Measurements from ENCODE around the gene LRRC4. TPM values are rescaled to one million over a fixed set of nuclear protein-coding genes. Genes with fewer than 3 reads are reported as not detected.

LRRC4 gene
- total RNA-seq, 1 experiment from 2014 or later = 0.50 TPM

DNA sequence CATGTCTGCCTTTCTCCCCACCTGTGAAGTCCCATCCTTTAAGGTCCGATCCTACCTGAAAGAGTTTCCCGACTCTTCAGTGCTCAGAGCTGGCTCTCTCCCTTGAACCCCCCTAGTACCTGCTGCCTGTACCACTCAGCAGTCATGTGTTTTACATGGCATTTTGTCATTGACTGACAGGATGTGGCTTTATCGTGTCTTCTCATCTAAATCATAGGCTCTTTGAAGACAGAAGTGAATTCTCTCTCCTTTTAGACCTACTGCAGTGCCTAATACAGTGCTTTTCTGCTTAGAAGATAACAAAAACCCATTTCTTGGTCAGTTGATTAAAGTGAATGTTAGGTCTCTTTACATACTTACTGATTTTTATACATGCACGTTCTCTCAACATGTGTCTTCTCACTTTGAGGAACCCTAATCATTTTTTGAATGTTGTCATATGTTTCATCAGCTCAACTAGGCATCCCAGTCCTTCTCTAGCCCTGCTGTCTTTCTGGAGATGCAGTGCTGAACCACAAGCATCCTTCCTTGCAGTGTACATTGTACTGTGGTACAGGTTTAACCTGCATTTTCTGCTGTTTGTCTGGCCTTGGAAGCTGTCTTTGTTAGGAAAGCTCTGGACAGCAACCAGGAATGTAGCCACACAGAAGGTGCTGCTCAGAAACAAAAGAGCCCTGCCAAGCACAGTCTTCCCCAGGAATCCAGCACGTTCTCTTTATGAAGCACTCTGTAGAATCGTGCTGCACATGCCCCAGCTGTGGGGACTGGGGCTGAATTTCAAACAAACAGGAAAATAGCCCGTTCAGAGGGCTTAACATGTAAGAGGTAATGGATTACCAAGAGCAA is 28.1 kb upstream of the LRRC4 start:
- no peak for DNase-seq (ENCODE audit: low spot score)

DNA sequence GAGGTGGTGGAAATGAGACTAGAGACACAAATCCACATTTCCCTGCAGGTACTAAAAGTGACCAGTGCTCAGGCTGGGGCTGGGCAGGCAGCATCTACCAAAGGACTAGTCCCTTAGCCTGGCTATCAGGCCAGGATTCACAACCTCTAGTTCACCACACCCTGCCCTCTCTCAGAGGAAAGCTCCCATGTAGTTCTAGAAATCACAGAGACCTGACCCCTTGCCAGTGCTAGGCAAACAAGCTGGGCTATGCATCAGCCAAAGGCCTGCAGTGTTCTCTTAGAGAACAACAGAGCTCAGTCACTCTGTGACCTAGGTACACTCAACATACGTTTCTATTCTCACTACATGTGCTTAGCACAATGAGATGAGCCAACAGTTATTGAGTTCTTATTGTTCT is 26.7 kb upstream of the LRRC4 start:
- no peak for DNase-seq (ENCODE audit: low spot score)

DNA sequence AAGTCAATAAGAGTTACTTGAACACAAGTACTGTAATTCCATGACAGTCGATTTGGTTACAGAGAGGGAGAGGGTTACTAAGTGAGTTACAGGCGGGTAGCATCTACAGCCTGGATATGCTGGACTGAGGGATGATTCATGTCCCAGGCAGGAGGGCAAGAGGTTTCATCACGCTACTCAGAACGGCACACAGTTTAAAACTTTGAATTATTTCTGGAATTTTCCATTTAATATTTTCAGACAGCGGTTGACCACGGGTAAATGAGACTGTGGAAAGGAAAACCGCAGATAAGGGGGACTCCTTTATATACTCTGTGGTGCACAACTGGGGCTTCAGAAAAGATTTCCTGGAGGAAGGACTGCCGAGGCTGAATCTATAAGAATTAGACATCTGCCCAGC is 25.7 kb upstream of the LRRC4 start:
- DNase-seq (ENCODE audit: low spot score) = peak; percentile 73

DNA sequence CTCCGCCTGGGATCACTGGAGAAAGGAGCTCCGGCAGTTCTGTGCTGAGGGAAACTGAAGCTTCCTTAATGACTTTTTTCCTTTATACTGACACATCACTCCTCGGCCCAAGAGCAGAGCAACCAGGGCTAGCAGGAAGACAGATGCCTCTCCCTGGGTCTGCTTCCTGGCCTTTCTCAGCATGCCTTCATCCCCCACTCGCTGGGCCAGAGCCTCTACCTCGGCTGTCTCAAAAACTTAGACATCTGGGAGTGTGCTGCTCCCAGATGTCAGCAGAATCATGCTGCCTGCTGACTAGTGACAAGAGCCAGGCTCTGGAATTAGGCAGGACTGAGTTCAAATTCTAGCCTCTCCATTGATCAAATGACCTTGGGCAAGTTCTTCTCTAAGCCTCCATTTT is 24.4 kb upstream of the LRRC4 start:
- DNase-seq (ENCODE audit: low spot score) = no peak

DNA sequence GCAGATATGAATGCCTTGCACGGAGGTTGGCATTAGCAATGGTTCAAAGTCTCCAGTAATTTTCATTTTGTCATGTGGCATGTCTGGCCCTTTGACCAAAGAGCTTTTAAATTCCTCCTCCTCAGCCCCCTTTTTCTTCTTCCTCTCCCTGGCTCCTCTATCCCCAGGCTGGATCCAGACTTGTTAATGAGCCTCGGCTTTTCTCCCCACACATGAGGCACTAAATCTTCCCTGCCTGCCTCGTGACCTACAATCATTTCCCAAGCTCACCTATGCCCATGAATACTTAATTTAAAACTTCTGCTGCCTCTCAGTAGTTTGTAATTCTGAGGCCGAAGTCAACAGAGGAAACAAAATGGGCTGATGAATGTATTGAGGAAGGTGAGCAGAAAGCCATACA is 23.3 kb upstream of the LRRC4 start:
- no peak for DNase-seq (ENCODE audit: low spot score)

DNA sequence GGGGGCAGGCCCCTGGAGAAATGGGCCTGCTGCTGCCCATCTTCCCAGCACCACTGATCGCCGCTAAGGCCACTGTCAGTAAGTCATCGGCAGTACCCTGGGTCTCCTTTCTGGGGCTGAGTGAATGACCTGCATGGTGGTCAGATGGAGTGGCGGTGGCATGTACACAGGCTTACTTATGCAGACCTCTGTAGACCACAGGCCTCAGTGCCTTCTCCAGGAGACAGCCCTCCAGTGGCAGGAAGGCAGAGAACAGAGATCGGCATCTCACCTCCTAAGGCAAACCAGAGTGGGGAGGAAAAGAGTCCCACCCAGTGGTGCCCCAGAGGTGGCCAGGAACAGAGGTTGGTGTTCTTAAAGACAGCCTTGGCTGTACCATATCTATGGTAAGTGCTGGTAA is 22.8 kb upstream of the LRRC4 start:
- DNase-seq (ENCODE audit: low spot score) = no peak

DNA sequence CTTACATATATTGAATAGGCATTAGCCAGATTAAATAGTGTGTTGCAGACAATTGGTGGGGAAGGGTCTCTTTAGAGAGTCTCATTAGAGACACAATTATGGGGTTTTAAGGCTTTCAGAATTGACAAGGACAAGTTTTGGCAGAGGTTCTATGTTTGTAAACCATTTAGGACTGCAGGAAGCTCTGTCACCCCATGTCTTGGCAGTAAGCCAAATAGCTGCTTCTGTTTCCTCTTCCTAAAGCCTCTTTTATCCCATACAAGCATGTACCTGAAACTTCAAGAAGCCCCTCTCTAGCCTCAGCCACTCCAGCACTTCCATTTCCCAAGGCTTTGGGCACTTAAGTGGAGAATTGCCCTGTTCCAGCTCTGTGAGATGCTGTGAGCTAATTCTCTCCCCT is 21.8 kb upstream of the LRRC4 start:
- peak; percentile 30 for DNase-seq (ENCODE audit: low spot score)

DNA sequence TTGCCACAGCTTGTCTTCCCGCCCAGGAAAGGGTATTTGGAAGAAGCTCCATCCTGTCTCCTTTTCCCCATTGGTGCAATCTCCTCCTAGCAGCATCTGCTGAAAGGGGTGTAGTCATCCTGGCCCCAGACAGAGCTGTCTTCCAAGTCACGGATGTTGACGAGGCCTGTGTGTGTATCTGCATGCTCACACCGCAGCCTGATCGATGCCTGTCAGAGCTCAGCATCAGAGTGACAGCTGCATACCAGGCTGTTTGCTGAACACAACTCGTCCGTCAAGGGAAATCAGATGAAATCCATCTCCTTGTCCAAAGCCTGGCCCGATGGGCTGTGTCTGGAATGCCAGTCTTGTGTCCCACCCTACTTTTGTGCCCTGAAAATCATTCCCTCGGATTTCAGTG is 21.2 kb upstream of the LRRC4 start:
- no peak for DNase-seq (ENCODE audit: low spot score)

DNA sequence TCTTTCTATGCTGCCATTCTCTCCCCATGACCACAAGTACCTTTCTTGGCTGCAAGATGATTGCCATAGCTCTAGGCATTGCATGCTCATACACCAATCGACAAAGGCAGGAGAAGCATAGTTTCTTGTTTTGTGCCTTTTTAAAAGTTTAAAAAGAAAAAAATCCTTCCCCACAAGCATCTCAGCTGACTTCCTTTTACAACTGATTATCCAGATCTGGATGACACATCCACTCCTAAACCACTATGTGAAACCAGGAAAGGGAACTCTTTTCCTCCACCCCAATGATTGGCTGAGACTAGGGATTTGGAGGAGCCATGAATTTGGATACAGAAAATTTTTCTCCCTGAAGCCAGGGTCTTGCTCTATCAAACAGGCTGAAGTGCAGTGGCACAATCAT is 14.5 kb upstream of the LRRC4 start:
- DNase-seq (ENCODE audit: low spot score) = peak; percentile 38

DNA sequence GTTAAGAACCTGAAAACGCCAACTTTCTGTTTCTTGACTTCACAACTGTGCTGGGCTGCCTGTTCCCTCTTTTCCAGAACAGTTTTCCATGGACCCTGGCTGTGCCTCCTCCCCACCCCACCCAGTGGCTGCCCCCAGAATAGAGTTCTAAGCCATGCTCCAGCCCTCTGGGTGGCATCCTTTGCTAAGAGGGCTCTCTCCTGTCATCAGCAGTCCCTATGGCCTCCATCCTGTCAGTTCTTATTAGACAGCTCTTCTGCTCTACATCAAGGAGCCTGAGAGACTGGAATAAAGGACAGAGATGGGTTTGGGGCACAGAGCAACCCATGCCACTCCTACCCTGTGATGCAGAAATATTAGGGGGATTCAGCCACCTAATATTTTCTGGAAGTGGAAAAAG is 13.9 kb upstream of the LRRC4 start:
- DNase-seq (ENCODE audit: low spot score) = no peak

DNA sequence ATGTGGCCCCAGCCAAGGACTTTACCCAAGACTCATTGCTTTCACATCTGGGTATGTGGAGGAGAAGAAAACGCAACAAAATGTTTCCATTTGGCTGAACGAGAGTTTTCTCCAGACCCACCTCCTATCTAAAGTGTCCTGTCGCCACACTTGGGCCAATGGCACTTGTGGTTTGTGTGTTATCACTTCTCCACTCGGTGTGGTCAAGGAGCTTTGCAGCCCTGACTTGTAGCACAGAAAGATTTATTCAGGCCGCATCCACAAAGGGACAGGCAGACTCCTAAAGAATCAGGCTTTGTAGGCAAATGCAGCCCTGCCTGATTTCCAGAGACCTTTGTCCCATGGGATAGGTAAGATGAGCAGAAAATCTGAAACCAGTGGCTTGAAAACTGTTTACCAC is 12.8 kb upstream of the LRRC4 start:
- no peak for DNase-seq (ENCODE audit: low spot score)

DNA sequence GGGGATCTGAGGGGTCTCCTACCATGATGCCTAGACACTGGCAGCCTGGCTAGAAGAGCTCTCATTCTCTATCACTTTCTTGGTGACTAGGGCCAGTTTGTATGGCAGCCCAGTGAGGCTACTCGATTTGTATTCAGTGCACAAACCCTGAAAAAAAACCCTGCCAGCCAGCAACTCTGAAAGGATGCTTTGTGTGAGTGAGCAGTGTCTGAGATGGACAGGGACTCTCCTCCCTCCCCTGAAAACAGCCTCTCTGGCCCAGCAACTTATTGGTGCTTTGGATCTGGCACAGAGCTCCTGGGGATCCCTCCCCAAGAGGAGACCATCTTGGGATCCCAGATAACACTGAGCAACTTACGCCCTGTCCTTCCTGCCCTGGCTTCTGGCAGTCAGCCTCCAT is 10.8 kb upstream of the LRRC4 start:
- DNase-seq (ENCODE audit: low spot score) = no peak

DNA sequence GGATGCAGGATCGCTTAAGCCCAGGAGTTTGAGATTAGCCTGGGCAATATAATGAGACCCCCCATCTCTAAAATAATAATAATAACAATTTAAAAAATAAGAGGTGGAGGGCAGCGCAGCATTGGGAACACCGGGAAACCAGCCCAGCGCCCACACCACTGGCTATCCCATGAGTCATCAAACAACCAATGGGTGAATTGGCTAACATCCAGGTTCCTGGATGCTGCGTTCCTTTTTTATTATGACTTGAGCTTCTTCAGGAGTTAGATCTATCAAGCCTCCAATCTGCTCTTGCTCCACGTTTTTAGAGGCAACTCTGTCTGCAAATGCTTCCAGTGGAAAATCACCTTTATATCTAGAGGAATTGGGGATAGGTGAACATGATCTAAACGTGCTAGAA is 10.0 kb upstream of the LRRC4 start:
- peak; percentile 76 for DNase-seq (ENCODE audit: low spot score)

DNA sequence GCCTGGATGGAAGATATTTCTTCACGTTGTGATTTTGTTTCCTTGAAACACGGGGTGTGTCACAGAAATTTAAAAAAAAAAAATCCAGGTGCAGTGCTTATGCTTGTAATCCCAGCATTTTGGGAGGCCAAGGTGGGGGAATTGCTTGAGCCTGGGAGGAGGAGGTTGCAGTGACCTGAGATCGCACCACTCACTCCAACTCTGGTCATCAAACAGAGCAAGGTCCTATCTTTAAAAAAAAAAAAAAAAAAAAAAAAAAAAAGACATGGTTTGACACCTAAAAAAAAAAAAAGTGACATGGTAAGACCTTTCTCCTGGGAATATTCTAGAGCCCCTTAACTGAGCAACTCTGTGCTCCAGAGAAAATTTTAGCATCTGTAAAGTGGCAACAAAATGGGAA is 9.0 kb upstream of the LRRC4 start:
- no peak for DNase-seq (ENCODE audit: low spot score)

DNA sequence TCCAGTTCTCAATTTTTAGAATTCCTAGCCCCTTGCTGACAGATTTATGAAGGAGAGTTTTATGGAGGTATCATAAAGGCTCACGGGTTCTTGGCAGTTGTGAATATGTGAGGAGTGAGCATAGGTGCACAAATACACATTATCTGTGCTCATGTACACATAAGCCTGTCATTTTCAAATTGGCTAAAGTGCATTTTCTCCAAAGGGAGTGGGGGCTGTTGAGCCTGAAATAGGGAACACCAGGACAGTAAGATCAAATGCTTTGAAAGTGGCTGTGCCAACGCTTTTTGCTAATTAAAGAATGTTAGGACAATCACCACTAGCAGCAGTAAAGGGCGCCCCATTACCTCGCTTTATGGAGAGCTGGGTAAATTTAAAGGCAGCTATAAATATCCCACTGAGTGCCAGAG is 8.3 kb upstream of the LRRC4 start:
- no peak for DNase-seq (ENCODE audit: low spot score)

DNA sequence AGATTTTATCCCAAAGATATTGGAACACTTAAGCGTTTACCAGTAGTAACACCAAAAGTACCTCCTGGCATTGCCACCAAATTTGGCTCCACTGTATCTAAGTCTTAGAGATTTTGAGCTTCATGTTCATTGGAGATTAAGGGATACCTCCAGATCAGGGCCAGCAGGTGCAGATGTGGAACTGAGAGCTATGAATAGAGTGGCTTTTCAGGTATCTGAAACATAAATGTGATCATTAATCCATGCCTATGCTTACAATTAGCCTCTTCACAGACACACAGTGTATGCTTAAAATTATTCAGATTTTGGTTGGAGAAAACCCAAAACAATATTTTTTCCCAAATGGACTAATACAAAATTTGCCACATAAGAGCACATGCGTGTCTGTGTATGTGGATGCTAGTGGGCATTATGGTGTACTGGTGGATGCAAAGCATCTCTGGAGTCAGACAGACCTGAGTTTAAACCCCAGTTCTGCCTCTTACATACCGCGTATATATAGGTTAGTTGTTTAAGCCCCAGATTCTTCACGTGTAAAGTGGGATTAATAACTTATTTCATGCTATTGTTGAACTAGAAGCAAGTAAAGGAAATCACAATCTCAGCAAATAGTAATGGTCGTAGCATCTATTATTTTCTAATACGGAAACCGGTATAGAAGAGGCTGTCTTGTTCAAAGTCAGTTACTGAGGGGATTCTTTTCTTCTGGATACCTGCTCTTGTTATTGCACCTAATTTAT is 6.8 kb upstream of the LRRC4 start:
- DNase-seq (ENCODE audit: low spot score) = no peak

DNA sequence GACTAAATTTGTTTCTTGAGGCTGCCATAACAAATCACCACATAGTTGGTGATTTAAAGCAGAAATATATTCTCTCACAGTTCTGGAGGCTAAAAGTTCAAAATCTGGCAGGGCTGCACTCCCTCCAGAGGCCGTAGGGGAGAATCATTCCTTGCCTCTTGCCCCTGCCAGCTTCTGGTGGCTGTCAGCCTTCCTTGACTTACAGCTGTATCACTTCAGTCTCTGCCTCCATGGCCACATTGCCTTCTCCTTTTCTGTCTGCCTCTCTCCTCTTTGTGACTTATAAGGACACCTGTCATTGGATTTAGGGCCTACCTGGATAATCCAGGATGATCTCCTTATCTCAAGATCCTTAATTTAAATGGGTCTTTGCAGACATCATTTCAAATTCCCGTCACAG is 5.8 kb upstream of the LRRC4 start:
- DNase-seq (ENCODE audit: low spot score) = no peak

DNA sequence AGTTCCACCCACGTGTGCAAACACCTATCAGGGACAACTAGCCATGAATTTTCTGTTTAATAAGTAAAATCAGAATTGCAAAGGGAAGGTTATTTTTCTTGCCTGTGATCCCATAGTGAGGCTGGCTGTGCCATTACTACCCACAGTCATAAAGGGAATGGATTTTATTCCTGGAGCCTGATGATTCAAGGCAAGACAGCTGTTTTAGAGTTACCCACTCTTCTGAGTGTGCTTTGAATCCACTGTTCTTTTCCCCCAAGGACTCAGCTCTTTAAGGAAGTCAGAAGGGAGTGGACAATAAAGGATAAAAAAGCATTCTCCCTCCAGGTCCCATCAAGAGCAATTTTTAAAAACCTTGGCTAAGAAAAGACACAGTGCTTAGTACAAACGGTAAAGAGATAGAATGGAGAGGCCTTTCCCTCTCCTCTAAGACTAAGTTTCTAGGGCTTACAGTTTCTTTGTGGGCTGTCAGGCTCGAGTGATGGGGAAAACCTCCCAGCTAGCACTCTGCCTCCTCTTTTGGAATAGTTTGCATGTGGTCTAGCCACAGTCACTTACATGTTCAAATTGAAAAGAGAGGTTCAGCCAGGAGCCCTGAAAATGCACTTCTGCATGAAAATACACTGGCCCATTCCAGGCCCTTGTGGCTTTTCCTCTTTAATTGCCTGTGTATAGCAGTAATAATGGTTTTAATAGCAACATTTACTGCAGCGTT is 5.1 kb upstream of the LRRC4 start:
- no peak for DNase-seq (ENCODE audit: low spot score)

DNA sequence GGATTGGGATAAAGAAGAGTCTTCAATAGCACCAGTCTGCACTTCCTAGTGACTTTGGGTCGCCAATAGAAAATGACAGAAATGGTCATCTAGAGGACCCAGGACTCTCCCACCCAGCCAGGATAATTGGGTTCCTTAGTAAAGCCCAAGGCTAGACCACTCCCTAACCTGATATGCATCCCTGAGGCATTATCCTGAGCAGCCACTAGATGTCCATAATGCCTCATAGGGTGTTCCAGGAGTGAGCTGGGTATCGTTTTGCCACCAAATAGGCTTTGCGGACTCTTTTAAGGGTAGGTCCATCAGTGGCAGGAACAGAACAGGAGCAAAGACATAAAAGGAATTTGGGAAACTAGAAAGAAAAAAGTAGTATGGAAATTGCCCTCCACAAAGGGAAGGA is 4.5 kb upstream of the LRRC4 start:
- DNase-seq (ENCODE audit: low spot score) = no peak

DNA sequence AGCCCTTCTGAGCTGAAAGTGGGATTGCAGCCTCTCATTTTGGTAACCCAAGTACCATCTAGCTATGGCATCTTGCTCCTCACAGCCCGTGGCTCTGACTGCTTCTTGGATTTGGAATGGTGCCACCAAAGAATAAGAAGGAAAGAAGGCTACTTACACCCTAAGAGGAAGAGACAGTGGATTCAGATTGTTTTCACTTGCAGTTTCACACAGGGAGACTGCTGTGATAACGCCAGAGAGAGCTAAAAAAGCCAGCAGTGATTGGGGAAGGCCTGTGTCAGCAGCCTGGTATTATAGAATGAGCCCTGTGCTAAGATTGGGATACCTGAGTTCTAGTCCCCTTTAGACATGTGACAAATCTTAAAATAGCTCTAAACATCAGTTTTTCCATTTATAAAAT is 3.6 kb upstream of the LRRC4 start:
- no peak for DNase-seq (ENCODE audit: low spot score)

DNA sequence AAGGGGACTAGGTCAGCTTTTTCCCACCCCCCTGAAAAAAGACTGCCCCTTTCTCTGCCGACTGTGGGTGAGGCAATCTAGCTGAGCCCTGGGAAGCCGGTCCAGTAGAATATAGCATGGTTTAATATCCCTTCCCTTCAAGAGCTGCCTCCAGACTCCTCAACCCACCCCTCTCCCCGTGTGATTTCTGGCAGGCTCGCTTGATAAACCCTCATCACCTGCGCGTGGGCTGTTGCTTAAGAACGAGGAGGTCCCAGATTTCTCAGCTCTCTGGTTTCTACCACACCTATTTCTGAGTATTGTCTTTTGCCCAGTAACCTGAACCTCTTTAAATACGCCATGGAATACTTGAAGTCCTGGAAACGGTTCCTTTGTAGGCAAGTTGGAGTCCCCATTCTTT is 2.0 kb upstream of the LRRC4 start:
- DNase-seq (ENCODE audit: low spot score) = no peak

DNA sequence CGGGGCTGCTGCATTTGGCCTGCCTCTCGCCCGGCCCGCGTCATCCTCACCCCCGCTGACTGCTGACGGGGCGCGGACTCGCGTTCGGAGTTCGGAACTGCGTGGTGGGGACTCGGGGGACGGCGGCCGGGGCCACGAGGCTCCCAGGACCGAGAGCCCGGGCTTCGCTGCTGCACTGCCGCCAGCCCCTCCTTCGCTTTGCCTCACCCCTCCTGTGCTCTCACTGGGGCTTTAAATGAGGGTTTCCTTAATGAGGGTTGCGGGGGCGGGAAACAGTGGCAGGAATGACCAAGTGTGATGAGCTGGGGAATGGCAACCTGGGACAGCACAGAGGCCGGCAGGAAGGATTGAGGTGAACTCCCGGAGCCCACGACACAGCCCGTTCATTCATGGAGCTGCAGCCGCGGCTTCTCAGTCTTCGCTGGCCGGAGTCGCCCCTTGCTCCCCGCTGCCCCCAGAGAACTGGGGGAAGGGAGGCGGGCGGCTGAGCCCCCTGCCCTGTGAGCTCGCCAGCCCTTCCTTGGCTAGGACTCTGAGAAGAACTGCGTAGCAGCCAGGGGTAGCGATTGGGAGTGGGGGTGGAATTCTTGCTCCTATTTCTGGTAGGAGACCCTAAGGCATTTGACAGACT is 1.5 kb upstream of the LRRC4 start:
- DNase-seq (ENCODE audit: low spot score) = no peak

All from A172 (cell line).